Left lung (tissue), 10 donors: ENCODE measurements around the gene ASIC1. TPM values are rescaled to one million over a fixed set of nuclear protein-coding genes. Genes with fewer than 3 reads are reported as not detected.
A peak's percentile ranks its signal among the peaks of the same experiment; 100 is the strongest.

ENCODE experiments used
- ATAC-seq: fragments of 200-7000 bp; cut with Tn5 transposase; one replicate; pipeline ENCODE4 v1.9.1; 2020; ENCODE audit warnings: moderate library complexity
- DNase-seq, 4 donors: peaks; one replicate each; pipeline ENCODE4 v3.0.0-alpha.2; 2013 to 2020
- H3K27ac ChIP-seq, 2 donors: fragments of 200-600 bp; sonication (generic) in 1 of 2; one replicate each; pipeline versions ENCODE4 v1.5.0 to v1.8.0; 2020 to 2021
- H3K27me3 ChIP-seq, 2 donors: fragments of 200-600 bp; sonication (generic) in 1 of 2; one replicate each; pipeline versions ENCODE4 v1.5.0 to v1.8.0; 2020 to 2021
- H3K36me3 ChIP-seq, 2 donors: fragments of 200-600 bp; sonication (generic) in 1 of 2; one replicate each; pipeline versions ENCODE4 v1.5.0 to v1.8.0; 2020 to 2021
- H3K4me1 ChIP-seq, 2 donors: fragments of 200-600 bp; one replicate each; pipeline ENCODE4 v1.8.0; 2021
- H3K4me3 ChIP-seq, 2 donors: fragments of 200-600 bp; sonication (generic) in 1 of 2; one replicate each; pipeline versions ENCODE4 v1.5.0 to v1.8.0; 2020 to 2021; ENCODE audit warnings: mild to moderate bottlenecking in 1 of 2
- H3K9me3 ChIP-seq, 2 donors: fragments of 200-600 bp; sonication (generic) in 1 of 2; one replicate each; pipeline versions ENCODE4 v1.5.0 to v1.8.0; 2020 to 2021
- intact Hi-C, 2 donors: fragments of 100-400 bp; cut with DNase I; formaldehyde crosslinking; loops; one replicate each; pipeline versions ENCODE4 v1.11.2 to v1.14.2; 2022
- polyA plus RNA-seq, 6 donors: library from polyadenylated mRNA; unstranded; fragments of 120-200 nt; gene quantifications; one replicate each; pipeline ENCODE4 v1.2.1, GENCODE V29; 2013; ENCODE audit not compliant: insufficient read length in 6 of 6
- total RNA-seq, 2 donors: library from RNA; stranded (reverse); fragmentation: NEBNext Ultra II Directional; extraction: Animal tissue kit (Norgen Biotek cat#: 25700); gene quantifications; one replicate each; pipeline ENCODE4 v1.2.1, GENCODE V29; 2021
- TF ChIP-seq, protein P1 (sequence below), 2 donors: fragments of 200-600 bp; sonication (generic) in 1 of 2; IDR thresholded peaks; one replicate each; pipeline versions ENCODE4 v1.5.0 to v1.8.0; 2021; ENCODE audit warnings: antibody characterized with exemption in 2 of 2
- donor health status: DM: no; HTN: yes; CAD: no.
- donor health status: DM: no; HTN: no; CAD: no.

Gene ASIC1
- total and polyA plus RNA-seq, 8 donors = 2.1 to 15.4 (median 8.7) TPM

DNA sequence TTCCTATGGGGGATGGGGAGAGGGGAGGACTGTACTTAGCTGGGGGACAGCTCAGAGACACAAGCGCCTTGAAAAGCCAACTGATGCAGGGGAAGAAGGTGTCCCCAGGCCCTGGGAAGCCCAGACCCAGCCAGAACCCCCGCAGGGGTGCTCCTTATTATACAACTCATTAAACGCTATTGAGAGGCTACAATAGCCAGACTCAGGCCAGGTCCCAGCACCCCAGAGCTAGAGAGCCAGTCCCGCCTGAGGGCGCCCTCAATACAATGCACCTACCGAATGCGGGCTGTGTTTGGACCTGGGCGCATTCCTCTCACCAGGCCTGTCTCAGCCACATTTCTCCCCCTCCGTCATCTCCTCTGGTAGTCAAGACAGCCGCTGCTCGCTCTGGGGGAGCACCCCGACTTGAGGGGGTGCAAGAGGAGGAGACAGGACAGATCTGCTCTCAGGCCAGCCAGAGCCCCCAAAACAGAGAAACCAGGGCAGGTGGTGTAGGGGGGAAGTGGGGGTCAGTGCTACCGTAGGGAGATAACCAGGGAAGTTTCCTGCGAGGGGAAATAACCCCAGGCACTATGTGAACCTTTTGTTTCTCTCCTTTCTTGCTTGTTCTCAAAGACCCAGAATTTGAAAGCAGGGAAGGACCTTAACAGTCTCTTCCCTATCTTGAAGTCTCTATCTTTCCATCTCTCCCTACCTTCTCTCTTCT is 6.1 kb upstream of the ASIC1 start:
- Histone ChIP-seq H3K4me1 (peaks cover 4 to 27% of the 10 kb centered on the region in 2 donors), H3K9me3 (no peaks in the 10 kb centered on the region), H3K36me3 (no peaks in the 10 kb centered on the region), H3K4me3 (peak overlapping the region in 1 of 2 donors; percentile 28), H3K27ac (no peak overlapping the region), H3K27me3 (peaks cover 0 to 38% of the 10 kb centered on the region in 2 donors)
- intact Hi-C loops = no loop called here
- ATAC-seq (peak; percentile 4), DNase-seq (peak in 1 of 4 donors; percentile 40)
- TF ChIP-seq, protein P1, sequence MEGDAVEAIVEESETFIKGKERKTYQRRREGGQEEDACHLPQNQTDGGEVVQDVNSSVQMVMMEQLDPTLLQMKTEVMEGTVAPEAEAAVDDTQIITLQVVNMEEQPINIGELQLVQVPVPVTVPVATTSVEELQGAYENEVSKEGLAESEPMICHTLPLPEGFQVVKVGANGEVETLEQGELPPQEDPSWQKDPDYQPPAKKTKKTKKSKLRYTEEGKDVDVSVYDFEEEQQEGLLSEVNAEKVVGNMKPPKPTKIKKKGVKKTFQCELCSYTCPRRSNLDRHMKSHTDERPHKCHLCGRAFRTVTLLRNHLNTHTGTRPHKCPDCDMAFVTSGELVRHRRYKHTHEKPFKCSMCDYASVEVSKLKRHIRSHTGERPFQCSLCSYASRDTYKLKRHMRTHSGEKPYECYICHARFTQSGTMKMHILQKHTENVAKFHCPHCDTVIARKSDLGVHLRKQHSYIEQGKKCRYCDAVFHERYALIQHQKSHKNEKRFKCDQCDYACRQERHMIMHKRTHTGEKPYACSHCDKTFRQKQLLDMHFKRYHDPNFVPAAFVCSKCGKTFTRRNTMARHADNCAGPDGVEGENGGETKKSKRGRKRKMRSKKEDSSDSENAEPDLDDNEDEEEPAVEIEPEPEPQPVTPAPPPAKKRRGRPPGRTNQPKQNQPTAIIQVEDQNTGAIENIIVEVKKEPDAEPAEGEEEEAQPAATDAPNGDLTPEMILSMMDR (IDR thresholded peaks at IDR 0.05) = no peak

DNA sequence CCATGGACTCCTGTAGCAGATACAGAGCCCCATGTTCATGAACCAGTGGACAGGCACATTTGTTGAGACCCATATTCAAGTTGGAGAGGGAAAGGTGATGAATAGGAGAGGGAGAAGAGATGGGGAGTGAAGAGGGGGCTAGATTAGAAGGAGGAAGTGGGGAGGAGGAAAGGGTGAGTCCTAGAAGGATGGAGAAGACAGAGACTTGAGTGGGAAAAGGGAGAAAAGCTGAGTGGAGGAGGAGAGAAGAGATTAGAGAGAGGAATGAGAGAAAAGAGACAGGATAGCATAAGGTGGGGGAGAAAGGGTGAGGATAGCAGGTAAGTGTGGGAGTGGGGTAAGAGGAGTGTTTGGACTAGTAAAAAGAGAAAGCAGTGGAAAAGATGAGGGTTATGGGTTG is 4.9 kb upstream of the ASIC1 start:
- ATAC-seq = no peak
- Histone ChIP-seq H3K9me3 (no peaks in the 10 kb centered on the region), H3K27ac (no peak overlapping the region), H3K27me3 (peaks cover 6 to 51% of the 10 kb centered on the region in 2 donors), H3K4me1 (peaks cover 12 to 40% of the 10 kb centered on the region in 2 donors), H3K36me3 (no peaks in the 10 kb centered on the region), H3K4me3 (no peak overlapping the region)
- intact Hi-C loops = no loop called here
- DNase-seq = no peak
- TF ChIP-seq, protein P1 (IDR thresholded peaks at IDR 0.05) = no peak

DNA sequence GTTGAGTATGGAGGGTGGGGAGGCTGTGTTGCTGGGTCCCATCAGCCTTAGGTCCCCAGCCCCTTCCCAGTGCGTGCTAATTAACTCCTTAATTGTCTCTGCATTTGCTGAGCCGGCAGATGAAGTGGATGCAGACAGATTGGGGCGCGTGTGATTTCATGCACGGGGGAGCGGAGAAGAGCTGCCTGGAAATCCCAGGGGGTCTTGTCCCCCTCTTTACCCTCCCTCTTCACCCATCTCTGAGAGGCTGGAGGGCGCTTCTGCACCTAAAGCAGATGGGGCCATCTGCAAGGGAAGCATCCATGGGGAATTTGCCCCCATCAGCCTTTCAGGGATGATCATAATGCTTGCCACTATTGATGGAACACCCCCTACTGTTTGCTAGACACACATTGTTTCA is 4.4 kb upstream of the ASIC1 start:
- no peak for ATAC-seq
- no peaks in the 10 kb centered on the region for H3K36me3 ChIP-seq
- H3K4me1 ChIP-seq = peaks cover 12 to 43% of the 10 kb centered on the region in 2 donors
- no peak for DNase-seq
- H3K9me3 ChIP-seq = no peaks in the 10 kb centered on the region
- TF ChIP-seq, protein P1 (IDR thresholded peaks at IDR 0.05) = no peak
- no peak overlapping the region for H3K27ac ChIP-seq
- peaks cover 6 to 55% of the 10 kb centered on the region in 2 donors for H3K27me3 ChIP-seq
- H3K4me3 ChIP-seq = no peak overlapping the region
- intact Hi-C loops = no loop called here

DNA sequence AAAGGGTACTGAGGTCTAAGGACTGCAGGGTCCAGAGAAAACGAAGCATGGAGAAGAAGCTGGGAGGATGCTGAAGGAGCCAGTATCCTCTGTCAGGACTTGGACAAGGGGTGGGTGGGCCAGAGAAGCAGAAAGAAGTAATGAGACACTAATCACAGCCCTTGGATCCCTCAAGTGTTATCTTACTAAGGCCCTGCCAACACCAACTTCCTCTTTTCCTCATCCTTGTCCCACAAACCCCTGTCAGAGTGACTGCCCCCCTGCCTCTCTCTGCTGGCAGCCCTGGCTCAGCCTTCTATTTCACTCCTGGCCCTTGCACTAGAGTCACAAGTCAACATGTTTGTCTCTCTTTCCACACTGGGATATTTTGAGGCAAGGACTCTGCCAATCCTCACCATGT is 3.8 kb upstream of the ASIC1 start:
- intact Hi-C loops = no loop called here
- Histone ChIP-seq H3K27ac (no peak overlapping the region), H3K4me1 (peaks cover 12 to 44% of the 10 kb centered on the region in 2 donors), H3K4me3 (no peak overlapping the region), H3K36me3 (no peaks in the 10 kb centered on the region), H3K27me3 (peaks cover 6 to 61% of the 10 kb centered on the region in 2 donors), H3K9me3 (no peaks in the 10 kb centered on the region)
- no peak for ATAC-seq
- TF ChIP-seq, protein P1 (IDR thresholded peaks at IDR 0.05) = no peak
- no peak for DNase-seq

DNA sequence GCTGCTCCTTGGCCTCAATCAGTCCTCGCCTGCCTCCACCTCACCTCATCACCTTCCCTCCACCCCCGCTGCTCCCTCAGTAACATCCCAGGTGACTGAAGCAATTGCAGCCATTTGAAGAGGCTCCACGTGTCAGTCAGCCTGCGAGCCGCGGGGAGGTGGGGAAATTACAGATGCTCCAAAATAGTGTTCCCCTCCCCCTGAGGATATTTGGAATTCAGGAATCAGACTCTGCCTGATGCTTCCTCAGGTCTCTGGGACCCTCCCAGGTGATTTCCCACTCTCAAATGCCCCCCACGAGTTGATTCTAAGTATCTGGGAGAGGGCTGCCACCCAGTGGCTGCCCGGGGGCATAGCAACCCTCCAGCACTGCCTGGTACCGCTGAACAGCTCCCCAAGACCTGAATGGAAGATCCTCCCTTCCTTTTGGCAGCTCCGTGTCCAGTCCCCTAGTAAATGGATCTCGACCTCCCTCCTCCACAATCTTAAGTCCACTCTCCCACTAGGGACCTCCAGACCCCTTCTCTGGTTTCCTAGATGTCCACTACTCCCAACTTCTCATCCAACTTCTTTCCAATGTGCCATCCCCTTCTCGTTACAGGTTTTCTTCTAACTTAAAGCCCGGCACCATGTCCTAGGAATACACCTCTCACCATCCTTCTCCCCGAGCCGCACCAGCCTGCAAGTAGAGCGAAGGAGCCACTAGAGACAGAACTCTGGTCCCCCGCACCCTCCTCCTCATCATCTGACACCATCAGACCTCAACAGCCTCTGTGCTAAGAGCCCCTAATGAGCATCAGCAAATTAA is 1.4 kb upstream of the ASIC1 start:
- Histone ChIP-seq H3K36me3 (no peaks in the 10 kb centered on the region), H3K9me3 (no peaks in the 10 kb centered on the region), H3K4me3 (no peak overlapping the region), H3K27me3 (peaks cover 6 to 56% of the 10 kb centered on the region in 2 donors), H3K27ac (no peak overlapping the region), H3K4me1 (peaks cover 12 to 36% of the 10 kb centered on the region in 2 donors)
- intact Hi-C loops = no loop called here
- DNase-seq (peak in 2 of 4 donors; percentile 69 to 80), ATAC-seq (peak; percentile 80)
- TF ChIP-seq, protein P1 (IDR thresholded peaks at IDR 0.05) = peak; percentile 94 to 97
